PC-3 (cell line): Measurements from ENCODE around the gene LHX2. TPM values are rescaled to one million over a fixed set of nuclear protein-coding genes. Genes with fewer than 3 reads are reported as not detected.
A peak's percentile ranks its signal among the peaks of the same experiment; 100 is the strongest.

Experiments used
- ATAC-seq: fragments of 200-7000 bp; cut with Tn5 transposase; 2 replicates; pipeline ENCODE4 v1.9.1; 2020; ENCODE audit warnings: mild to moderate bottlenecking, moderate library complexity
- BruUV-seq: library from RNA; stranded (reverse); fragments of 400-500 nt; replicated peaks from 2 replicates; lab custom pipeline; 2021; lab: Mats Ljungman, UMichigan
- CTCF ChIA-PET: fragments of 300-600 bp; sonication (Branson Sonifier 250); formaldehyde crosslinking; loops from one replicate; lab custom pipeline; 2022; ENCODE audit warnings: antibody characterized with exemption; lab: Charles Lee
- POLR2A ChIA-PET: fragments of 300-600 bp; sonication (Branson Sonifier 250); formaldehyde crosslinking; loops from one replicate; lab custom pipeline; 2022; ENCODE audit warnings: antibody characterized with exemption; ENCODE audit not compliant: unreplicated experiment; lab: Charles Lee
- DNase-seq: peaks from one replicate; pipeline ENCODE4 v3.0.0-alpha.2; 2015
- H2AFZ ChIP-seq: fragments of 300-600 bp; sonication (generic); 2 replicates; pipeline ENCODE4 v1.6.0; 2016; ENCODE audit warnings: antibody characterized with exemption, low read length
- H3F3A ChIP-seq: fragments of 300-600 bp; sonication (generic); one replicate; pipeline ENCODE4 v1.6.0; 2017; ENCODE audit warnings: antibody characterized with exemption, low read length, control low read depth, mild to moderate bottlenecking; ENCODE audit not compliant: unreplicated experiment
- H3K27ac ChIP-seq: fragments of 300-600 bp; sonication (generic); 2 replicates; pipeline ENCODE4 v1.5.1; 2016; ENCODE audit warnings: mild to moderate bottlenecking, low read length
- H3K27me3 ChIP-seq: fragments of 300-600 bp; sonication (generic); 2 replicates; pipeline ENCODE4 v1.6.1; 2016; ENCODE audit warnings: low read length, mixed read lengths
- H3K36me3 ChIP-seq: fragments of 300-600 bp; sonication (generic); 2 replicates; pipeline ENCODE4 v1.6.1; 2016; ENCODE audit warnings: low read depth, mixed run types, low read length, mixed read lengths
- H3K4me1 ChIP-seq: fragments of 300-600 bp; sonication (generic); 2 replicates; pipeline ENCODE4 v1.5.1; 2016; ENCODE audit warnings: low read length; ENCODE audit not compliant: insufficient read depth
- H3K4me2 ChIP-seq: fragments of 300-600 bp; sonication (generic); 2 replicates; pipeline ENCODE4 v1.6.0; 2016; ENCODE audit warnings: low read length
- H3K4me3 ChIP-seq: fragments of 300-600 bp; sonication (generic); 2 replicates; pipeline ENCODE4 v1.5.1; 2016; ENCODE audit warnings: mild to moderate bottlenecking, low read length, mixed read lengths
- H3K79me2 ChIP-seq: fragments of 300-600 bp; sonication (generic); 2 replicates; pipeline ENCODE4 v1.6.1; 2017; ENCODE audit warnings: low read length, mixed read lengths
- H3K9ac ChIP-seq: fragments of 300-600 bp; sonication (generic); 2 replicates; pipeline ENCODE4 v1.6.0; 2016; ENCODE audit warnings: mild to moderate bottlenecking, low read length
- H3K9me2 ChIP-seq: fragments of 300-600 bp; sonication (generic); replicated peaks from 2 replicates; pipeline ENCODE4 v1.6.1; 2016; ENCODE audit warnings: mixed run types, low read length, mixed read lengths
- H3K9me3 ChIP-seq: fragments of 300-600 bp; sonication (generic); 2 replicates; pipeline ENCODE4 v1.6.1; 2016; ENCODE audit warnings: low read length, mixed read lengths
- H4K20me1 ChIP-seq: fragments of 300-600 bp; sonication (generic); 2 replicates; pipeline ENCODE4 v1.6.1; 2016; ENCODE audit warnings: low read length, mixed read lengths
- CTCF ChIP-seq: fragments of 300-600 bp; sonication (generic); conservative IDR thresholded peaks from 2 replicates; pipeline ENCODE4 v1.5.1; 2017; ENCODE audit warnings: antibody characterized with exemption, low read depth, mild to moderate bottlenecking, low read length
- EZH2 ChIP-seq: fragments of 300-600 bp; sonication (generic); IDR thresholded peaks from one replicate; pipeline ENCODE4 v1.6.1; 2017; ENCODE audit warnings: antibody characterized with exemption, mild to moderate bottlenecking, low read length; ENCODE audit not compliant: unreplicated experiment
- EZH2phosphoT487 ChIP-seq: fragments of 300-600 bp; sonication (generic); IDR thresholded peaks from 2 replicates; pipeline ENCODE4 v1.6.1; 2018; ENCODE audit warnings: mild to moderate bottlenecking, antibody characterized with exemption, low read length, borderline replicate concordance
- intact Hi-C: fragments of 100-400 bp; cut with micrococcal nuclease; formaldehyde crosslinking; loops from 2 replicates; pipeline ENCODE4 v1.9.0; 2023
- total RNA-seq: library from RNA; depleted of rRNA; stranded (reverse); fragments of >200 nt; gene quantifications from 2 replicates; pipeline ENCODE4 v1.2.3, GENCODE V29; 2014

The LHX2 gene
- total RNA-seq, 1 experiment from 2014 or later, result 1.1 TPM

GRCh38 chr9:124044448-124044847 lies 32.9 kb downstream of the LHX2 start:
- no peak for DNase-seq
- no peaks in the 10 kb centered on the region for H3K36me3 ChIP-seq
- no peaks in the 10 kb centered on the region for H3F3A ChIP-seq
- ChIA-PET POLR2A (no interaction called here), CTCF (no interaction called here)
- ATAC-seq, result no peak
- no peaks in the 10 kb centered on the region for H3K79me2 ChIP-seq
- no peaks in the 10 kb centered on the region for H3K27me3 ChIP-seq
- no peaks in the 10 kb centered on the region for H3K9me3 ChIP-seq
- H2AFZ ChIP-seq, result no peak overlapping the region
- H3K9ac ChIP-seq, result no peak overlapping the region
- H3K9me2 ChIP-seq, result no peaks in the 10 kb centered on the region
- no TSS peak for BruUV-seq
- H3K4me2 ChIP-seq, result no peak overlapping the region
- H3K27ac ChIP-seq, result no peak overlapping the region
- no peak overlapping the region for H3K4me3 ChIP-seq
- no peaks in the 10 kb centered on the region for H4K20me1 ChIP-seq
- intact Hi-C loops, result no loop called here
- no peaks in the 10 kb centered on the region for H3K4me1 ChIP-seq
- TF ChIP-seq EZH2, result no peak
- TF ChIP-seq EZH2phosphoT487, result no peak
- TF ChIP-seq CTCF, result no peak

DNA sequence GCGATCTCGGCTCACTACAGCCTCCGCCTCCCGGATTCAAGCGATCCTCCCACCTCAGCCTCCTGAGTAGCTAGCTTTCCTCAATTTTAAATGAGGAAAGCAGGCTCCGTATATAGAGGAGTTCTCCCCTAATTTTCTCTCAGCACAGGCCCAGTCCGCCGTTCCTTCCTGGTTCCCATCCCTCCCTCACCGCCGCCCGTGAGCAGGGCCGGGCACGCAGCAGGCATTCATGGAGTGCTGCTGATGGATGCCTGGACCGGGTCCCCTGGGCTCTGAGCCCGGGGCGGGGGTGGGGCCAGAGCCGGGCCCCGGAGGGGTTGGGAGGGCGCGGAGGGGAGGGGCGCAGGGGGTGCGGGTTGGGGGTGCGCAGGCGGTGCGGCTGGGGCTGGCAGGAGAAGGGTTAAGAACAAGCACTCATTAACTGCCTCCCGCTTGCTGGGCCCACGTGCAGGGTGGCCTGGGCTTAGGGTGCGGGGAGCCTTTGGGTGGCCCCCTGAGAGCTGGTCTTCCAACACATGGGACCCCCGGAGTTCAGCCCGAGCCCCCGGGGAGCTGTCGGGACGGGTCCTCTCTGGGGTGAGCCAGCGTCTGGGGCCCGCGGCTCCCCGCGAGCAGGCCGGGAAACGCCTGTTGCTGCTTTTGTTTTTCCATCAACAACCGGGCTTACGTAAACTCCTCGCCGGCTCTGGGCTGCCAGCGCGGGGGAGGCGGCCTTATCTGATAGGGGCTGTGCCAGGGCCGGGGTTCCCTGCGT lies 33.7 kb downstream of the LHX2 start:
- peak overlapping the region; percentile 78; the same call in 1 of the 2 replicates for H2AFZ ChIP-seq
- H3K4me2 ChIP-seq, result peak overlapping the region; percentile 80
- TF ChIP-seq CTCF (no peak), EZH2phosphoT487 (no peak), EZH2 (no peak)
- no peaks in the 10 kb centered on the region for H3K9me3 ChIP-seq
- DNase-seq (no peak), ATAC-seq (peak; percentile 53)
- H3F3A ChIP-seq, result no peaks in the 10 kb centered on the region
- POLR2A ChIA-PET, result no interaction called here
- H3K36me3 ChIP-seq, result no peaks in the 10 kb centered on the region
- no peak overlapping the region for H3K9ac ChIP-seq
- no peaks in the 10 kb centered on the region for H3K9me2 ChIP-seq
- peak overlapping the region; percentile 62 for H3K4me3 ChIP-seq
- no peak overlapping the region for H3K27ac ChIP-seq
- no TSS peak for BruUV-seq
- H4K20me1 ChIP-seq, result no peaks in the 10 kb centered on the region
- H3K27me3 ChIP-seq, result no peaks in the 10 kb centered on the region
- CTCF ChIA-PET, result no interaction called here
- H3K4me1 ChIP-seq, result no peaks in the 10 kb centered on the region
- intact Hi-C loops, result no loop called here
- no peaks in the 10 kb centered on the region for H3K79me2 ChIP-seq

GRCh38 chr9:124045830-124046177 lies 34.2 kb downstream of the LHX2 start:
- Histone ChIP-seq H3K36me3 (no peaks in the 10 kb centered on the region), H3K9me2 (no peaks in the 10 kb centered on the region), H3K4me3 (peak overlapping the region; percentile 62), H3K27ac (no peak overlapping the region), H3K4me2 (peak overlapping the region; percentile 80), H3K79me2 (no peaks in the 10 kb centered on the region), H4K20me1 (no peaks in the 10 kb centered on the region), H3K9ac (no peak overlapping the region), H3F3A (no peaks in the 10 kb centered on the region), H3K9me3 (no peaks in the 10 kb centered on the region), H3K27me3 (no peaks in the 10 kb centered on the region), H2AFZ (peak overlapping the region; percentile 78; the same call in 1 of the 2 replicates), H3K4me1 (no peaks in the 10 kb centered on the region)
- ChIA-PET POLR2A (no interaction called here), CTCF (no interaction called here)
- TF ChIP-seq CTCF (no peak), EZH2 (no peak), EZH2phosphoT487 (no peak)
- ATAC-seq (no peak), DNase-seq (no peak)
- BruUV-seq, result no TSS peak
- intact Hi-C loops, result no loop called here
